LoVo (cell line): ENCODE data around the gene TCF12.

ENCODE experiments used
- DNase-seq: peaks from one replicate; pipeline ENCODE4 v3.0.0-alpha.2; 2016; ENCODE audit warnings: low spot score

Gene TCF12

GRCh38 chr15:57255751-57256341 is 337.4 kb downstream of the TCF12 start:
- DNase-seq = no peak

- DNase-seq = no peak
These were observed 338.5 kb downstream of the TCF12 start for GRCh38 chr15:57256939-57257338.

GRCh38 chr15:57259568-57260040 is 341.2 kb downstream of the TCF12 start:
- DNase-seq = no peak

GRCh38 chr15:57263520-57263919 is 345.1 kb downstream of the TCF12 start:
- no peak for DNase-seq

- no peak for DNase-seq
These were observed 354.4 kb downstream of the TCF12 start for GRCh38 chr15:57272771-57273357.

GRCh38 chr15:57273402-57273801 is 355.0 kb downstream of the TCF12 start:
- DNase-seq = no peak

- no peak for DNase-seq
These were observed 360.0 kb downstream of the TCF12 start for GRCh38 chr15:57278439-57278838.

- no peak for DNase-seq
These were observed 362.0 kb downstream of the TCF12 start for GRCh38 chr15:57280464-57280863.

- DNase-seq = no peak
These were observed 362.9 kb downstream of the TCF12 start for GRCh38 chr15:57281321-57281720.

GRCh38 chr15:57282686-57283085 is 364.2 kb downstream of the TCF12 start:
- no peak for DNase-seq

GRCh38 chr15:57283774-57284503 is 365.5 kb downstream of the TCF12 start:
- no peak for DNase-seq

GRCh38 chr15:57284535-57284934 is 366.1 kb downstream of the TCF12 start:
- no peak for DNase-seq

GRCh38 chr15:57285386-57285785 is 366.9 kb downstream of the TCF12 start:
- DNase-seq = no peak

GRCh38 chr15:57286446-57287122 is 368.1 kb downstream of the TCF12 start:
- no peak for DNase-seq

GRCh38 chr15:57287123-57287521 is 368.7 kb downstream of the TCF12 start:
- no peak for DNase-seq

- DNase-seq = no peak
These were observed 370.6 kb downstream of the TCF12 start for GRCh38 chr15:57288926-57289580.

- no peak for DNase-seq
These were observed 371.7 kb downstream of the TCF12 start for GRCh38 chr15:57290187-57290586.

- DNase-seq = no peak
These were observed 372.4 kb downstream of the TCF12 start for GRCh38 chr15:57290826-57291225.

GRCh38 chr15:57296473-57297162 is 378.2 kb downstream of the TCF12 start:
- DNase-seq = no peak

- no peak for DNase-seq
These were observed 378.7 kb downstream of the TCF12 start for GRCh38 chr15:57297163-57297593.

GRCh38 chr15:57297630-57298029 is 379.2 kb downstream of the TCF12 start:
- DNase-seq = no peak

- DNase-seq = no peak
These were observed 379.8 kb downstream of the TCF12 start for GRCh38 chr15:57298204-57298603.
